C1 segment of cervical spinal cord (tissue), 14 donors: Measurements from ENCODE around the gene CALML3.

ENCODE experiments used
- DNase-seq, 14 donors: peaks; one replicate each; lab custom pipeline; 2025; lab: John Stamatoyannopoulos, UW

CALML3 gene

GRCh38 chr10:5506751-5507648, 17.8 kb upstream of the CALML3 start:
- no peak for DNase-seq

- no peak for DNase-seq
Observed at GRCh38 chr10:5507649-5508131, 17.1 kb upstream of the CALML3 start.

GRCh38 chr10:5508161-5508604, 16.6 kb upstream of the CALML3 start:
- no peak for DNase-seq

GRCh38 chr10:5508786-5509185, 16.0 kb upstream of the CALML3 start:
- no peak for DNase-seq

- no peak for DNase-seq
Observed at GRCh38 chr10:5509236-5509635, 15.5 kb upstream of the CALML3 start.

- no peak for DNase-seq
Observed at GRCh38 chr10:5509691-5510090, 15.1 kb upstream of the CALML3 start.

GRCh38 chr10:5510281-5511072, 14.3 kb upstream of the CALML3 start:
- DNase-seq, result no peak

- DNase-seq, result no peak
Observed at GRCh38 chr10:5511231-5511884, 13.4 kb upstream of the CALML3 start.

GRCh38 chr10:5511885-5512280, 12.9 kb upstream of the CALML3 start:
- DNase-seq, result no peak

- no peak for DNase-seq
Observed at GRCh38 chr10:5512331-5512730, 12.4 kb upstream of the CALML3 start.

GRCh38 chr10:5512881-5513612, 11.7 kb upstream of the CALML3 start:
- DNase-seq, result no peak

GRCh38 chr10:5514226-5514850, 10.4 kb upstream of the CALML3 start:
- no peak for DNase-seq

GRCh38 chr10:5515948-5516761, 8.6 kb upstream of the CALML3 start:
- DNase-seq, result no peak

- DNase-seq, result no peak
Observed at GRCh38 chr10:5517546-5517945, 7.2 kb upstream of the CALML3 start.

GRCh38 chr10:5518143-5518542, 6.6 kb upstream of the CALML3 start:
- DNase-seq, result no peak

GRCh38 chr10:5519054-5519453, 5.7 kb upstream of the CALML3 start:
- DNase-seq, result no peak

GRCh38 chr10:5522913-5523560, 1.7 kb upstream of the CALML3 start:
- DNase-seq, result no peak

GRCh38 chr10:5523796-5524574, 776 bp upstream of the CALML3 start:
- no peak for DNase-seq
